Measurements from ENCODE around the gene ZNF227. TPM values are rescaled to one million over a fixed set of nuclear protein-coding genes. Genes with fewer than 3 reads are reported as not detected.

Gene ZNF227
- total RNA-seq, 1 experiment from 2014 or later, result 22.6 TPM

- Histone ChIP-seq H3K79me2 (ENCODE audit: insufficient read depth, low read length) (no peaks in the 10 kb centered on the region), H4K5ac (ENCODE audit: insufficient read length, low read depth, low read length) (no peak overlapping the region), H3K27ac (ENCODE audit: insufficient read length, low read depth, low read length) (no peak overlapping the region), H2AK5ac (ENCODE audit: insufficient read length, low read length) (no peak overlapping the region), H2BK15ac (ENCODE audit: low read depth, low read length) (no peak overlapping the region), H3K4me2 (ENCODE audit: insufficient read depth, insufficient read length, low read length) (no peak overlapping the region), H3K4me1 (ENCODE audit: insufficient read depth, low read length) (no peaks in the 10 kb centered on the region), H2BK12ac (ENCODE audit: insufficient read length, low read depth, low read length) (no peak overlapping the region), H3T11ph (ENCODE audit: low read length) (no peak overlapping the region), H3K79me1 (ENCODE audit: insufficient read depth, low read depth, low read length, poor library complexity, severe bottlenecking) (no peaks in the 10 kb centered on the region), H3K23me2 (ENCODE audit: insufficient read length, low read depth, low read length, poor library complexity, severe bottlenecking) (no peaks in the 10 kb centered on the region), H3K27me3 (ENCODE audit: insufficient read depth, low read length) (no peaks in the 10 kb centered on the region), H4K20me1 (ENCODE audit: control insufficient read depth, insufficient read depth, insufficient read length) (no peaks in the 10 kb centered on the region), H2AFZ (ENCODE audit: low read length) (no peak overlapping the region), H3K9me3 (ENCODE audit: control insufficient read depth, low read depth, low read length) (peaks cover 21% of the 10 kb centered on the region), H2BK20ac (ENCODE audit: low read depth, low read length, poor library complexity, severe bottlenecking) (no peak overlapping the region), H3K56ac (ENCODE audit: insufficient read length, low read depth, low read length) (no peak overlapping the region), H2BK120ac (ENCODE audit: low read depth, low read length, poor library complexity, severe bottlenecking) (no peak overlapping the region), H3K4ac (ENCODE audit: low read depth, low read length) (no peak overlapping the region), H3K14ac (ENCODE audit: insufficient read depth, low read length) (no peak overlapping the region), H3K18ac (ENCODE audit: insufficient read length, low read depth, low read length) (no peak overlapping the region), H4K8ac (replicated peaks; ENCODE audit: insufficient read length, low read depth, low read length) (no peak overlapping the region), H3K23ac (ENCODE audit: insufficient read length, low read depth, low read length) (no peak overlapping the region), H2BK5ac (ENCODE audit: insufficient read length, low read length) (no peak overlapping the region), H4K91ac (ENCODE audit: insufficient read length, low read depth, low read length) (no peak overlapping the region), H3K9ac (ENCODE audit: extremely low read depth, insufficient read length, low read length) (no peak overlapping the region)
- peaks cover 11% of the 10 kb centered on the region for H3K27me3 Mint-ChIP-seq (ENCODE audit: low read depth)
- H3K4me3 Mint-ChIP-seq, result no peak overlapping the region
- H3K9me3 Mint-ChIP-seq, result peaks cover 53 to 67% of the 10 kb centered on the region in 2 experiments
- no peak overlapping the region for H3K27ac Mint-ChIP-seq
- TF ChIP-seq, protein P1, sequence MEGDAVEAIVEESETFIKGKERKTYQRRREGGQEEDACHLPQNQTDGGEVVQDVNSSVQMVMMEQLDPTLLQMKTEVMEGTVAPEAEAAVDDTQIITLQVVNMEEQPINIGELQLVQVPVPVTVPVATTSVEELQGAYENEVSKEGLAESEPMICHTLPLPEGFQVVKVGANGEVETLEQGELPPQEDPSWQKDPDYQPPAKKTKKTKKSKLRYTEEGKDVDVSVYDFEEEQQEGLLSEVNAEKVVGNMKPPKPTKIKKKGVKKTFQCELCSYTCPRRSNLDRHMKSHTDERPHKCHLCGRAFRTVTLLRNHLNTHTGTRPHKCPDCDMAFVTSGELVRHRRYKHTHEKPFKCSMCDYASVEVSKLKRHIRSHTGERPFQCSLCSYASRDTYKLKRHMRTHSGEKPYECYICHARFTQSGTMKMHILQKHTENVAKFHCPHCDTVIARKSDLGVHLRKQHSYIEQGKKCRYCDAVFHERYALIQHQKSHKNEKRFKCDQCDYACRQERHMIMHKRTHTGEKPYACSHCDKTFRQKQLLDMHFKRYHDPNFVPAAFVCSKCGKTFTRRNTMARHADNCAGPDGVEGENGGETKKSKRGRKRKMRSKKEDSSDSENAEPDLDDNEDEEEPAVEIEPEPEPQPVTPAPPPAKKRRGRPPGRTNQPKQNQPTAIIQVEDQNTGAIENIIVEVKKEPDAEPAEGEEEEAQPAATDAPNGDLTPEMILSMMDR (conservative IDR thresholded peaks at IDR 0.05), result no peak
- no peak for DNase-seq
- peaks cover 25 to 28% (median 26%) of the 10 kb centered on the region in 3 experiments for H3K36me3 Mint-ChIP-seq (ENCODE audit: insufficient read depth in 1 of 3, low read depth in 3 of 3)
- no peaks in the 10 kb centered on the region for H3K4me1 Mint-ChIP-seq
Measured at GRCh38 chr19:44180968-44181367, 31.4 kb upstream of the ZNF227 start.

Measured in H9 (cell line).